Activated T-cell treated with anti-CD3 and anti-CD28 coated beads, Interleukin-2, amount 50 U/mL, for 4 hours (primary cell): ENCODE data around the gene DNAJC9. TPM values are rescaled to one million over a fixed set of nuclear protein-coding genes. Genes with fewer than 3 reads are reported as not detected.
A peak's percentile ranks its signal among the peaks of the same experiment; 100 is the strongest.
"Not testable (repeated sequence)": the region's sequence is repeated elsewhere in the genome, so short reads cannot be mapped to it uniquely, and the experiment has no call there.

Experiments
- ATAC-seq, 2 donors: fragments of 200-7000 bp; cut with Tn5 transposase; one replicate each; pipeline ENCODE4 v1.10.0; 2021
- DNase-seq: peaks from one replicate; pipeline ENCODE4 v3.0.0-alpha.2; 2020
- H3K27me3 Mint-ChIP-seq: one replicate; pipeline ENCODE4 v1.8.0; 2021; ENCODE audit warnings: low read depth, mixed read lengths
- H3K36me3 Mint-ChIP-seq: one replicate; pipeline ENCODE4 v1.8.0; 2022; ENCODE audit warnings: mixed read lengths; ENCODE audit not compliant: insufficient read depth
- H3K4me1 Mint-ChIP-seq: one replicate; pipeline ENCODE4 v1.8.0; 2021; ENCODE audit warnings: low read depth, mixed read lengths
- H3K4me3 Mint-ChIP-seq: one replicate; pipeline ENCODE4 v1.8.0; 2021; ENCODE audit warnings: mild to moderate bottlenecking, moderate library complexity, mixed read lengths
- H3K9me3 Mint-ChIP-seq: one replicate; pipeline ENCODE4 v1.8.0; 2021; ENCODE audit warnings: mixed read lengths
- total RNA-seq, 3 donors: library from RNA; stranded (reverse); gene quantifications; one replicate each; pipeline ENCODE4 v1.2.1, GENCODE V29; 2021

DNAJC9 gene
- 10 to 100 TPM; 57.7 to 60.8 (median 59.9) TPM for total RNA-seq

- no peaks in the 10 kb centered on the region for H3K9me3 Mint-ChIP-seq
- DNase-seq: peak; percentile 97
These were observed at the start of gene DNAJC9 for GRCh38 chr10:73246646-73247508. Gene DNAJC9 (minus strand): TSS chr10:73247255. CDS start chr10:73247189, 66 bp downstream.

GRCh38 chr10:73293461-73293860 lies 46.4 kb upstream of the DNAJC9 start:
- ATAC-seq (no peak), DNase-seq (no peak)
- H3K4me1 Mint-ChIP-seq: peaks cover 7% of the 10 kb centered on the region
- H3K36me3 Mint-ChIP-seq: peaks cover 10% of the 10 kb centered on the region
- no peaks in the 10 kb centered on the region for H3K27me3 Mint-ChIP-seq
- no peak overlapping the region for H3K4me3 Mint-ChIP-seq
- H3K9me3 Mint-ChIP-seq: peaks cover 6% of the 10 kb centered on the region

More at GRCh38 chr10:73246646-73247508, at the start of gene DNAJC9:
- Mint-ChIP-seq H3K4me1 (peaks cover 53% of the 10 kb centered on the region), H3K27me3 (no peaks in the 10 kb centered on the region), H3K36me3 (peaks cover 41% of the 10 kb centered on the region), H3K4me3 (peak within 1 kb of the TSS; percentile 99)
- peak; percentile 92 to 95 for ATAC-seq

- Mint-ChIP-seq H3K36me3 (peaks cover 10% of the 10 kb centered on the region), H3K4me1 (no peaks in the 10 kb centered on the region), H3K4me3 (no peak overlapping the region), H3K27me3 (no peaks in the 10 kb centered on the region), H3K9me3 (peaks cover 6% of the 10 kb centered on the region)
- DNase-seq (no peak), ATAC-seq (no peak)
These were observed 42.9 kb upstream of the DNAJC9 start for GRCh38 chr10:73289958-73290357.

- H3K36me3 Mint-ChIP-seq: peaks cover 10% of the 10 kb centered on the region
- no peak for ATAC-seq
- H3K4me3 Mint-ChIP-seq: no peak overlapping the region
- no peak for DNase-seq
- H3K9me3 Mint-ChIP-seq: peaks cover 6% of the 10 kb centered on the region
- no peaks in the 10 kb centered on the region for H3K27me3 Mint-ChIP-seq
- no peaks in the 10 kb centered on the region for H3K4me1 Mint-ChIP-seq
These were observed 40.4 kb upstream of the DNAJC9 start for GRCh38 chr10:73287441-73287840.

GRCh38 chr10:73281097-73281496 lies 34.0 kb upstream of the DNAJC9 start:
- H3K9me3 Mint-ChIP-seq: no peaks in the 10 kb centered on the region
- ATAC-seq (no peak), DNase-seq (no peak)
- H3K4me3 Mint-ChIP-seq: no peak overlapping the region
- no peaks in the 10 kb centered on the region for H3K4me1 Mint-ChIP-seq
- H3K36me3 Mint-ChIP-seq: no peaks in the 10 kb centered on the region
- no peaks in the 10 kb centered on the region for H3K27me3 Mint-ChIP-seq

- DNase-seq: no peak
- H3K36me3 Mint-ChIP-seq: no peaks in the 10 kb centered on the region
- no peak for ATAC-seq
- no peak overlapping the region for H3K4me3 Mint-ChIP-seq
- H3K27me3 Mint-ChIP-seq: peaks cover 2% of the 10 kb centered on the region
- no peaks in the 10 kb centered on the region for H3K9me3 Mint-ChIP-seq
- H3K4me1 Mint-ChIP-seq: no peaks in the 10 kb centered on the region
These were observed 17.4 kb upstream of the DNAJC9 start for GRCh38 chr10:73264423-73264822.

- ATAC-seq (no peak), DNase-seq (no peak)
- Mint-ChIP-seq H3K27me3 (no peaks in the 10 kb centered on the region), H3K4me3 (no peak overlapping the region), H3K4me1 (no peaks in the 10 kb centered on the region), H3K36me3 (peaks cover 3% of the 10 kb centered on the region), H3K9me3 (peaks cover 5% of the 10 kb centered on the region)
These were observed 16.8 kb upstream of the DNAJC9 start for GRCh38 chr10:73263693-73264347.

- Mint-ChIP-seq H3K9me3 (peaks cover 7% of the 10 kb centered on the region), H3K36me3 (peaks cover 3% of the 10 kb centered on the region), H3K27me3 (no peaks in the 10 kb centered on the region), H3K4me3 (no peak overlapping the region), H3K4me1 (no peaks in the 10 kb centered on the region)
- ATAC-seq (no peak), DNase-seq (no peak)
These were observed 16.0 kb upstream of the DNAJC9 start for GRCh38 chr10:73262880-73263555.

GRCh38 chr10:73262105-73262730 lies 15.2 kb upstream of the DNAJC9 start:
- Mint-ChIP-seq H3K4me1 (no peaks in the 10 kb centered on the region), H3K4me3 (no peak overlapping the region), H3K9me3 (peaks cover 7% of the 10 kb centered on the region), H3K36me3 (peaks cover 3% of the 10 kb centered on the region), H3K27me3 (no peaks in the 10 kb centered on the region)
- DNase-seq: no peak
- no peak for ATAC-seq

GRCh38 chr10:73261362-73261995 lies 14.4 kb upstream of the DNAJC9 start:
- Mint-ChIP-seq H3K36me3 (peaks cover 3% of the 10 kb centered on the region), H3K27me3 (no peaks in the 10 kb centered on the region), H3K4me3 (no peak overlapping the region), H3K4me1 (no peaks in the 10 kb centered on the region), H3K9me3 (peaks cover 7% of the 10 kb centered on the region)
- DNase-seq: no peak
- ATAC-seq: no peak

- not testable (repeated sequence) for DNase-seq, H3K9me3 Mint-ChIP-seq, H3K27me3 Mint-ChIP-seq, H3K36me3 Mint-ChIP-seq, H3K4me1 Mint-ChIP-seq, ATAC-seq, H3K4me3 Mint-ChIP-seq
These were observed 11.6 kb upstream of the DNAJC9 start for GRCh38 chr10:73258612-73259011.

GRCh38 chr10:73253225-73253555 lies 6.1 kb upstream of the DNAJC9 start:
- peak overlapping the region; percentile 98 for H3K4me3 Mint-ChIP-seq
- no peak for ATAC-seq
- H3K27me3 Mint-ChIP-seq: no peaks in the 10 kb centered on the region
- H3K4me1 Mint-ChIP-seq: peaks cover 25% of the 10 kb centered on the region
- H3K36me3 Mint-ChIP-seq: peaks cover 13% of the 10 kb centered on the region
- no peak for DNase-seq
- no peaks in the 10 kb centered on the region for H3K9me3 Mint-ChIP-seq

GRCh38 chr10:73252445-73253224 lies 5.6 kb upstream of the DNAJC9 start, which contains the start of gene MRPS16:
Gene MRPS16 (minus strand): TSS chr10:73252644. CDS start chr10:73252482, 162 bp downstream.
- Mint-ChIP-seq H3K9me3 (no peaks in the 10 kb centered on the region), H3K36me3 (peaks cover 15% of the 10 kb centered on the region), H3K4me3 (peak within 1 kb of the TSS; percentile 98), H3K4me1 (peaks cover 27% of the 10 kb centered on the region), H3K27me3 (no peaks in the 10 kb centered on the region)
- DNase-seq: peak; percentile 84
- ATAC-seq: peak; percentile 85 to 87
